ENCODE results near the gene VSNL1. TPM values are rescaled to one million over a fixed set of nuclear protein-coding genes. Genes with fewer than 3 reads are reported as not detected.

Gene VSNL1
- total and polyA plus RNA-seq, 10 of the 15 experiments (the other 5 are each of a cell fraction or from before 2014, with no cell fraction given), result 0.04 to 0.30 (median 0.12) TPM; not detected in 4

DNA sequence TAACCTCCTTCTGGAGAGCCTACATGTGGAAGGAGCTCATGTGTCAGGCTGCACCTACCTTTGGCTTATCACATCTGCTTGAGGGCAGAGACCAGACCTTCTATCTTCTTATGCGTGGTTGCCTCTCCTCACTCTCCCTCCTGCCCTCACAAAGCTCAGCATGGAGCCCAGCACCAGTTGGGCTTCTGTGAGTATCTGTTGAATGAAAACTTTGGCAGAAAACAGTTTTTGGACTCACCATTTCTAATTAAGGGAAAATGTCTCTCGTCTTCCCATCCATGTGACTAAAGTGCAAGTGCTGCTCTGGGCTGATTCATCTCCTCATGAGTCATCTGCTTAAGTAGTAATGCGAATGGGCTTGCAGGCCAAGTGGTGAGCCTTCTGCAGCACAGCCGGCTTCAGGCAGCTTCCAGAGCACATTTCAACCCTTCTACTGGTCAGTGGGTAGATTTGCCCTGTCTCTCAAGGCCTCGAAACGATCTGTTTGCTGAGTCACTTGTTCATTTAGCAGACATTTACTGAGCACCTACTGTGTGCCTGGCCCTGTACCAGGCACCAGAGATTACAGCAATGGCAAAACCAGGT lies 102.6 kb downstream of the VSNL1 start:
- Histone ChIP-seq H3K79me2 (ENCODE audit: control insufficient read depth, insufficient read depth, low read length) (no peaks in the 10 kb centered on the region), H3K27me3 (replicated peaks in 1 of 2; ENCODE audit: control insufficient read depth in 2 of 2, insufficient read depth in 2 of 2, low read length in 1 of 2) (no peaks in the 10 kb centered on the region), H3K27ac (ENCODE audit: control insufficient read depth, insufficient read depth) (no peak overlapping the region), H2AFZ (ENCODE audit: control insufficient read depth, low read depth, low read length) (no peak overlapping the region; the same call in 1 of the 2 replicates), H3K4me2 (ENCODE audit: control insufficient read depth, insufficient read depth) (no peak overlapping the region), H3K36me3 (ENCODE audit: control insufficient read depth in 2 of 2, insufficient read depth in 2 of 2, low read length in 1 of 2) (no peaks in the 10 kb centered on the region), H4K20me1 (ENCODE audit: control insufficient read depth, insufficient read depth) (no peaks in the 10 kb centered on the region), H3K9me3 (replicated peaks; ENCODE audit: control insufficient read depth, insufficient read depth, low read length) (no peaks in the 10 kb centered on the region), H3K4me1 (ENCODE audit: control insufficient read depth, insufficient read depth, low read length) (peaks cover 3% of the 10 kb centered on the region), H3K4me3 (no peak overlapping the region), H3K9ac (ENCODE audit: control insufficient read depth, insufficient read depth, low read length) (no peak overlapping the region)
- SMC1A ChIA-PET (ENCODE audit: uncharacterized antibody, unreplicated experiment), result interaction anchor here (1.5 to 6.7 kb wide), 3 partner anchors 9 to 25 kb away, joined by 3 to 165 read pairs (median 36); no protein-coding TSS in a partner anchor
- DNase-seq (ENCODE audit: low read depth, low spot score), result no peak
- no TSS peak for BruUV-seq (replicated peaks)
- POLR2A ChIA-PET, result no interaction called here
- TF ChIP-seq STAT1 (conservative IDR thresholded peaks at IDR 0.05), result no peak
- TF ChIP-seq SUPT20H (IDR thresholded peaks at IDR 0.05; ENCODE audit: borderline replicate concordance, control insufficient read depth, low read depth, low read length), result no peak
- no peak for TF ChIP-seq NFIC (IDR thresholded peaks at IDR 0.05; ENCODE audit: low read depth, low read length)
- no peak for TF ChIP-seq E2F4 (IDR thresholded peaks at IDR 0.05; ENCODE audit: low read depth, low read length)
- no peak for TF ChIP-seq CEBPB (IDR thresholded peaks at IDR 0.05; ENCODE audit: borderline replicate concordance in 1 of 2, low read depth in 2 of 2, low read length in 2 of 2)
- intact Hi-C loops (cut with micrococcal nuclease; ENCODE audit: unreplicated experiment) (no loop called here), in situ Hi-C loops (cut with MboI) (no loop called here)
- CTCF ChIA-PET, result interaction anchor here (0.6 to 24.9 kb wide), 2 partner anchors 23 to 1483 kb away, joined by 3 to 604 read pairs; no protein-coding TSS in a partner anchor
- 79% methylated on average over 6 of the region's 6 CpGs for WGBS (ENCODE audit: insufficient coverage, insufficient replicate concordance, low lambda C conversion rate, missing lambda C conversion rate)
- no peak for ATAC-seq
- FAIRE-seq, result no peak
- RAD21 ChIA-PET (ENCODE audit: unreplicated experiment), result interaction anchor here (7.1 kb wide), 1 partner anchor 30 kb away, joined by 138 read pairs; no protein-coding TSS in a partner anchor

Measured in GM12878 (cell line).